Activated naive CD8-positive, alpha-beta T cell treated with anti-CD3 and anti-CD28 coated beads for 36 hours (primary cell): ENCODE results near the gene CLPSL2. TPM values are rescaled to one million over a fixed set of nuclear protein-coding genes. Genes with fewer than 3 reads are reported as not detected.

Experiments
- DNase-seq: peaks from one replicate; pipeline ENCODE4 v3.0.0; 2021
- H3K27ac Mint-ChIP-seq: one replicate; pipeline ENCODE4 v1.8.0; 2022; ENCODE audit warnings: mild to moderate bottlenecking, moderate library complexity, mixed read lengths
- H3K27me3 Mint-ChIP-seq: one replicate; pipeline ENCODE4 v1.8.0; 2022; ENCODE audit warnings: mild to moderate bottlenecking, mixed read lengths
- H3K36me3 Mint-ChIP-seq: one replicate; pipeline ENCODE4 v1.8.0; 2021; ENCODE audit warnings: mild to moderate bottlenecking, mixed read lengths
- H3K4me1 Mint-ChIP-seq: one replicate; pipeline ENCODE4 v1.8.0; 2021; ENCODE audit warnings: mixed read lengths
- H3K4me3 Mint-ChIP-seq: one replicate; pipeline ENCODE4 v1.8.0; 2022; ENCODE audit warnings: mild to moderate bottlenecking, moderate library complexity, mixed read lengths
- H3K9me3 Mint-ChIP-seq: one replicate; pipeline ENCODE4 v1.8.0; 2022; ENCODE audit warnings: mixed read lengths
- total RNA-seq, 2 experiments: library from RNA; stranded (reverse); gene quantifications; one replicate each; pipeline ENCODE4 v1.2.3, GENCODE V29; 2021

CLPSL2 gene
- total RNA-seq, 2 experiments from 2014 or later = not detected

DNA sequence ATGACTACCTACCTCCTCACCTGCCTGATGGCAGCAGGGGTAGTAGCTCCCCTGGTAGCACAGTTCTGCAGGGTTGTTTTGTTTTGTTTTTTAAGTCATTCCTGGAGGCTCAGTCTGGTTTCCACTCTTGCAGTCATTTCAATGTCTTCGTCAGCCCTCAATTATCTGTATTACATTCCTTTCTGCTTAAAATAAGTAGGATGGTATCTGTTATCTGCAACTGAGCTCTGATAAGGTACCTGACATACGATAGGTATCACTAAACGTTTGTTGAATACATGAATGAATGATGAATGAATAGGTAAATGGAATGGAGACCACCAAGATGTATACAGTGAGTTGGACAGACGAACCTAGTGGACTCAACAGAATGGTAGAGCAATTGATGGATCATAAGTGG, 7.2 kb upstream of the CLPSL2 start:
- H3K36me3 Mint-ChIP-seq = no peaks in the 10 kb centered on the region
- H3K27ac Mint-ChIP-seq = no peak overlapping the region
- DNase-seq = no peak
- no peak overlapping the region for H3K4me3 Mint-ChIP-seq
- H3K9me3 Mint-ChIP-seq = no peaks in the 10 kb centered on the region
- H3K4me1 Mint-ChIP-seq = peaks cover under 1% of the 10 kb centered on the region
- H3K27me3 Mint-ChIP-seq = peaks cover 6% of the 10 kb centered on the region

DNA sequence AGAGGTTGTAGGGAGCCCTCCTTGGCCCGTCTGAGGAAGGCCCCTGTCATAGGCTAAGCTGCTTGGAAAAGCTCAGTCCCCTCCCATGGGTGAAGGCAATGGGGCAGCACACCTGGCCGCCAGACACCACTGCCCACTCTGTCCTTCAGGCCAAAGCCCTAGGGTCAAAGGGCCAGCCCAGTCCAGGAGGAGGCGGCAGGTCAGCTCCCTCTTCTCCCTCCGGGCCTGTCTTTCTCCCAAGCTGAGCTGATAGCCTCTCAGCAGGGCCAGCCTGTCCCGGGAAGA, 5.1 kb upstream of the CLPSL2 start:
- H3K27me3 Mint-ChIP-seq = peaks cover 17% of the 10 kb centered on the region
- no peak overlapping the region for H3K4me3 Mint-ChIP-seq
- H3K9me3 Mint-ChIP-seq = no peaks in the 10 kb centered on the region
- no peaks in the 10 kb centered on the region for H3K4me1 Mint-ChIP-seq
- no peaks in the 10 kb centered on the region for H3K36me3 Mint-ChIP-seq
- no peak overlapping the region for H3K27ac Mint-ChIP-seq
- no peak for DNase-seq

DNA sequence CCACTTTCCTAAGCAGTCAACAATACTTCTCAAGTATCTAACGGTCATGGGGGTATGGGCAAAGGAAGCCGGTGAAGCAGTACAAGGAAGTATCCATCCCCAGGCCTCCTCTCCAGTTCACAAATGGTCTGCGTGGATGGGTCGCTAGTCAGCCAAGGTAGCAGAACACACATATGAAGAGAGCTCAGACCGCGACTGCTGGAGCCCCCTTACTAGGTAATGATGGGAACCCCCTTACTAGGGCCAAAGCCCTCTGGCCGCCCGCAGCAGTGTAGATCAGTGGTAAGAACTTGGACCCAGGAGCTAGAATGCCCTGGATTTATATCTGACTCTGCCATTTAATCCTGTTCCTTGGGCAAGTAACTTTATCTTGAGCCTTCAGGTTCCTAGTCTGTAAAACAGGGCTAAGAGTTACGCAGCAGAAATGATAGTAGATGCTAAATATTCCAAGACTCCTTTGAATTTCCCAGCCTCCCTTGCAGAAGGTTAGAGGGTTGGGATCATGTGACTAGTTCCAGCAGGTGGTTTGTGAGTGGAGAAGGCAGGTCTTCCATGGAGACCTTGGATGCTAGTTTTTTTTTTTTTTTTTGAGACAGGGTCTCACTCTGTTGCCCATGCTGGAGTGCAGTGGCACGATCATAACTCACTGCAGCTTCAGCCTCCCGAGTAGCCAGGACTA, 2.1 kb upstream of the CLPSL2 start:
- H3K27ac Mint-ChIP-seq = no peak overlapping the region
- peaks cover 32% of the 10 kb centered on the region for H3K27me3 Mint-ChIP-seq
- DNase-seq = no peak
- H3K36me3 Mint-ChIP-seq = no peaks in the 10 kb centered on the region
- no peaks in the 10 kb centered on the region for H3K4me1 Mint-ChIP-seq
- H3K9me3 Mint-ChIP-seq = no peaks in the 10 kb centered on the region
- no peak overlapping the region for H3K4me3 Mint-ChIP-seq

DNA sequence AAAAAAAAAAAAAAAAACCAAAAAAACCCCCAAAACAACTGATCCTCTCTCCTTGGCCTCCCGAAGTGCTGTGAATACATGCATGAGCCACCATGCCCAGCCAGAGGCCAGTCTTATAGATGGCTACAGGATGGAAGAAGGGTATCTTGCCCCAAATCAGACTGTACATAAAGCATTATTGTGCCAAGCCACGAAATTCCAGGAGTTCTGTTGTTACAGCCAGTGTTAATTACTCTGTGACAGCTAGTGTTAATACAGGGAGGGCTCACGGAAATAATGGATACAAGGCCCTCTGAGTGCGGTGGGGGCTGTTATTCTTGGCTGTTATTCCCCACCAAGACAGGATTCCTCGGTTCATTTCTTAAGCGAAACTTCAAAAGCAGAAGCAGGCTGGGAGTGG, 1.4 kb upstream of the CLPSL2 start:
- Mint-ChIP-seq H3K36me3 (no peaks in the 10 kb centered on the region), H3K27ac (no peak overlapping the region), H3K27me3 (peaks cover 32% of the 10 kb centered on the region), H3K9me3 (no peaks in the 10 kb centered on the region), H3K4me1 (peaks cover 3% of the 10 kb centered on the region), H3K4me3 (no peak overlapping the region)
- DNase-seq = no peak

DNA sequence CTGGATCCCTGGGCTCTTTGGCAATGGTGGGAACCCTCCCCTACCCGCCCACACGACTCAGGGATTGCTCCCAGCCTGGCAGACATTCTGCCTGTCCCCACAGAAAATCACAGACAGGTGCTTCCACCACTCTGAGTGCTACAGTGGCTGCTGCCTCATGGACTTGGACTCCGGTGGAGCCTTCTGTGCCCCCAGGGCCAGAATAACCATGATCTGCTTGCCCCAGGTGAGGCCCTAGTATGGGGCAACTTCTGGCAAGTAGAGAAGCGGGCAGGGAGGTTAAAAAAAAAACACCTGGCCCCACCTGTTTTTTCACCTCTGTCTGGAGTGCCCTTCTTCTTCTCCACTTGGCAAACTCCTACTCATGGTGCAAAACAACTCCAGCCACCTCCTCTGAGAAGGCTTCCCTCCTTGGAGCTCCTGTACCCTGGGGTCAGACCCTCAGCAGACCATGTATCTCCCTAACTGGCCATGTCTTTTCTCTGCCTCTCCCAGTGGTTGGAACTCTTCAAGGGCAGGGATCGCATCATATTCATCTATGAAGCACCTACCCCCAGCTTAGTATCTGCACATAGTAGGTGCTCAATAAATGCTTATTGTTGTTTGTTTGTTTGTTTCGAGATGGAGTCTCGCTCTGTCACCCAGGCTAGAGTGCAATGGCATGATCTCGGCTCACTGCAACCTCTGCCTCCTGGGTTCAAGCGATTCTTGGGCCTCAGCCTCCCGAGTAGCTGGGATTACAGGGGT, 1.1 kb downstream of the CLPSL2 start:
- Mint-ChIP-seq H3K36me3 (no peaks in the 10 kb centered on the region), H3K9me3 (no peaks in the 10 kb centered on the region), H3K27ac (no peak overlapping the region), H3K4me1 (peaks cover 3% of the 10 kb centered on the region), H3K27me3 (peaks cover 37% of the 10 kb centered on the region), H3K4me3 (no peak overlapping the region)
- no peak for DNase-seq

DNA sequence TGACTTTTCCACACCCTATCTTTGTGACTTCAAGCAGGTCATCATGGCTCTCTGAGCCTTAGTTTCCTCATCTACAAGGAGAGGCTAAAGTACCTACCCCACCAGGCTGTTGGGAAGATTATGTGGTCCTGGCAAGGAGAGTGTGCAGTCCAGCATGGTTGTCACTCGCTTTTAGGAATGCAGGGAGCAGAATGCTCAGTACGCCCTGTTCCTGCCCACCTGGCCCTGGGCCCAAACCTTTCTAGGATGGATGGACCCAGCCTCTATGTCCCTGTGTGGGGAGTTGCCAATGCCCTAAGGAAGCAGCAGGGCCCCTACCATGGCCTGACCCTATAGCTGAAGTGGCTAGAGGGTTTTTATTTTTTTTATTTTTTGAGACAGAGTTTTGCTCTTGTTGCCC, 2.0 kb downstream of the CLPSL2 start:
- H3K27me3 Mint-ChIP-seq = peaks cover 37% of the 10 kb centered on the region
- H3K4me1 Mint-ChIP-seq = peaks cover 3% of the 10 kb centered on the region
- no peak overlapping the region for H3K27ac Mint-ChIP-seq
- no peak overlapping the region for H3K4me3 Mint-ChIP-seq
- no peaks in the 10 kb centered on the region for H3K9me3 Mint-ChIP-seq
- H3K36me3 Mint-ChIP-seq = no peaks in the 10 kb centered on the region
- no peak for DNase-seq

DNA sequence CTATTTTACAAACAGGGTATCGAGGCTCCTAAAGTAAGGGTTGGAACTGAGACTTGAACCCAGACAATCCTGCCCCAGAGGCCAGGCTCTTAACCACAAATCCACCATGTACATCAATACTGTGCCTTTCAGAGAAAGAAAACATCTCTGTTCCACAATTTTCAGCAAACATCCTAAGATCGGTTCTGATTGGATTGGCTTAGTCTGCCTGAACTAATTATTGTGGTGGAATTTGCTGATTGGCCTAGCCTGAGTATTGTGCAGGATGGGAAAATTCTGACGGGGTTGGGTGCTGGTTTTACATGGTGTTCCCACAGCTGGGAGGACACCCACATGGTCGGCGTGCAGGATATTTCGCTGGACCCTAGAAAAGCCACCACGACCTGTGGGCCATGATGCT, 4.3 kb downstream of the CLPSL2 start, which contains the start of gene CLPSL1:
CLPSL1 (plus strand) TSS at position 301 of the 400 bp plus-strand sequence; CDS start at position 393, 92 bp downstream.
- H3K27ac Mint-ChIP-seq = no peak within 1 kb of the TSS
- peaks cover 40% of the 10 kb centered on the region for H3K27me3 Mint-ChIP-seq
- peaks cover 3% of the 10 kb centered on the region for H3K4me1 Mint-ChIP-seq
- no peak within 1 kb of the TSS for H3K4me3 Mint-ChIP-seq
- no peaks in the 10 kb centered on the region for H3K36me3 Mint-ChIP-seq
- no peak for DNase-seq
- H3K9me3 Mint-ChIP-seq = no peaks in the 10 kb centered on the region

DNA sequence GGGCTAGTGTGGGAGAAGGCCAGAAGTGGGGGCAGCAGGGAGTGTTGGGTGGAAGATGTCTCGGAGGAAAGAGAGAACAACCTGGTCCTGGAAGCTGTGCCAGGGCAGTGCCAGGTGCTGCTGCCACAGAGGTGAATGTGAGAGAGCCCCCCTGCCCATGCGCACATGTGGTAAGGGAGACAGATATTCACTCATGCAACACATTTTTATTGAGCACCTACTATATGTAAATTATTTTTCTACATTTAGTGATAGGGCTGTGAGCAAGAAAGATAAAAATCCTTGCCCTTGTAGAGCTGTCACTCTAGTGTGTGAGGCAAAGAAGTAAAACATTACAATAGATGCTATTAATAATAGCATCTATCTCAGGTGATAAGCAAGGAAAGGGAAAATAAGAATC, 4.9 kb downstream of the CLPSL2 start:
- H3K36me3 Mint-ChIP-seq = no peaks in the 10 kb centered on the region
- no peaks in the 10 kb centered on the region for H3K9me3 Mint-ChIP-seq
- H3K4me1 Mint-ChIP-seq = peaks cover 3% of the 10 kb centered on the region
- no peak overlapping the region for H3K4me3 Mint-ChIP-seq
- no peak overlapping the region for H3K27ac Mint-ChIP-seq
- no peak for DNase-seq
- H3K27me3 Mint-ChIP-seq = peaks cover 41% of the 10 kb centered on the region

DNA sequence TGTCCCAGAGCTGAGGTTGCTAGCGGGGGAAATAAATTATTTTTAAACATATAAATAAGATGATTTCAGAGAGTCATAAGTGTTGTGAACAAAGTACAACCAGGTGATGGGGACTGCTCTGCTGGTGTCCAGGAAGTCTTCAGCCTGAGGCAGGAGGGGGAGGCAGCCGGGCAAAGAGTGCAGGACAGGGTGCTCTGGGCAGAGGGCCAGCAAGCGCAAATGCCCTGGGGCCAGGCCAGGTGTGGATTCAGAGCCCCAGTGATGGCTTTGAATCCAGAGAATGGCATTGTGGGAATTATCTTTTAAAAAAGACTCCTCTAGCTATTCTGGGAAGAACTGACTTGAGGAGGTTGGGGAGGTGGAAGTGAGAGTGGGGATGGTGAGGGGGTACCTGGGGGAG, 6.0 kb downstream of the CLPSL2 start:
- DNase-seq = no peak
- H3K27ac Mint-ChIP-seq = no peak overlapping the region
- H3K4me1 Mint-ChIP-seq = peaks cover 3% of the 10 kb centered on the region
- no peaks in the 10 kb centered on the region for H3K36me3 Mint-ChIP-seq
- H3K27me3 Mint-ChIP-seq = peaks cover 46% of the 10 kb centered on the region
- H3K9me3 Mint-ChIP-seq = no peaks in the 10 kb centered on the region
- no peak overlapping the region for H3K4me3 Mint-ChIP-seq

DNA sequence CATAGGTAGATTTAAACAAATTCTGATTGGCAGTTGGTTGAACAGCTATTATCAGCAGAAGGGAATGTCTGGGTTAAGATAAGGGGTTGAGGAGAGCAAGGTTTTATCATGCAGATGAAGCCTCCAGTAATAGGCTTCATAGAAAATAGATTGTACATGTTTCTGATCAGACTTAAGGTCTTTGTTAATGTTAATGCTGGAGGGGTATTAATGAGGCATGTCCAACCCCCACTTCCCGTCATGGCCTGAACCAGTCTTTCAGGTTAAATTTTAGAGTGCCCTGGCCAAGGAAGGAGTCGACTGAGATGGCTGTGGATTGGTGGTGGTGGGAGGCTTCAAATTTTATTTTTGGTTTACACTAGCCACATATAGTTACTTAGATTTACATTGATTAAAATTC, 7.8 kb downstream of the CLPSL2 start:
- H3K9me3 Mint-ChIP-seq = no peaks in the 10 kb centered on the region
- no peak overlapping the region for H3K27ac Mint-ChIP-seq
- H3K36me3 Mint-ChIP-seq = no peaks in the 10 kb centered on the region
- peaks cover 3% of the 10 kb centered on the region for H3K4me1 Mint-ChIP-seq
- no peak for DNase-seq
- H3K4me3 Mint-ChIP-seq = no peak overlapping the region
- H3K27me3 Mint-ChIP-seq = peaks cover 50% of the 10 kb centered on the region

DNA sequence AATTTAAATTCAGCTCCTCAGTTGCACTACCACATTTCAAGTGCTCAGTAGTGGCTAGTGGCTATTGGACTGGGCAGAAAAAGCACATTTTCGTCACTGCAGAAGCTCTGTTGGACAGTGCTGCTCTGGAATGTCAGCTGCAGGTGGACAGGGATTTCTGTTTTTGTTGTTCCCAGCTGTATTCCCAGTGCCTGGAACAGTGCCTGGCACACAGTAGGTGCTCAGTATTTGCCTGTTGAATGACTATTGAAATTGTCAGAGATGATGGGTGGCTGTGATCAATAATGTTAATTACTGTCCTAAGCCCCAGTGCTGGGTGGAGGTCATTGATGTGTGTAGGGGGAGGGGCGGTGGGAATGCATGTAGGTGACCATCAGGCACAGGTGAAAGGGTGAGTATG, 9.9 kb downstream of the CLPSL2 start:
- Mint-ChIP-seq H3K27ac (no peak overlapping the region), H3K27me3 (peaks cover 62% of the 10 kb centered on the region), H3K9me3 (no peaks in the 10 kb centered on the region), H3K4me1 (no peaks in the 10 kb centered on the region), H3K36me3 (no peaks in the 10 kb centered on the region), H3K4me3 (no peak overlapping the region)
- no peak for DNase-seq

DNA sequence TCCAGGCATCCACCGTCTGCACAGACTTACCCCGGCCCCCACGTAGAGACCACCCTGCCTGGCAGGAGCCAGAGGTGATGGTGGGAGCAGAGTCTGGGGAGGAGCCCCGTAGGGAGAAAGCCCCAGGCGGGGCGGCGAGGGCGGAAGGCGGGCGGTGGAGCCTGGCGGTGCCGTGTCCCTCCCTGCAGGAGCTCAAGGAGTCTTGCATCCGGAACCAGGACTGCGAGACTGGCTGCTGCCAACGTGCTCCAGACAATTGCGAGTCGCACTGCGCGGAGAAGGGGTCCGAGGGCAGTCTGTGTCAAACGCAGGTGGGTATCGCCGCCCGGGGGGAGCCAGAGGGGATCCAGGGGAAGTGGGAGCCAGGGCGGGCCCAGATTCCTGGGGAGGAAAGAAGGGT, 10.4 kb downstream of the CLPSL2 start:
- Mint-ChIP-seq H3K4me1 (no peaks in the 10 kb centered on the region), H3K27me3 (peaks cover 62% of the 10 kb centered on the region), H3K27ac (no peak overlapping the region), H3K9me3 (no peaks in the 10 kb centered on the region), H3K4me3 (no peak overlapping the region), H3K36me3 (no peaks in the 10 kb centered on the region)
- DNase-seq = no peak

DNA sequence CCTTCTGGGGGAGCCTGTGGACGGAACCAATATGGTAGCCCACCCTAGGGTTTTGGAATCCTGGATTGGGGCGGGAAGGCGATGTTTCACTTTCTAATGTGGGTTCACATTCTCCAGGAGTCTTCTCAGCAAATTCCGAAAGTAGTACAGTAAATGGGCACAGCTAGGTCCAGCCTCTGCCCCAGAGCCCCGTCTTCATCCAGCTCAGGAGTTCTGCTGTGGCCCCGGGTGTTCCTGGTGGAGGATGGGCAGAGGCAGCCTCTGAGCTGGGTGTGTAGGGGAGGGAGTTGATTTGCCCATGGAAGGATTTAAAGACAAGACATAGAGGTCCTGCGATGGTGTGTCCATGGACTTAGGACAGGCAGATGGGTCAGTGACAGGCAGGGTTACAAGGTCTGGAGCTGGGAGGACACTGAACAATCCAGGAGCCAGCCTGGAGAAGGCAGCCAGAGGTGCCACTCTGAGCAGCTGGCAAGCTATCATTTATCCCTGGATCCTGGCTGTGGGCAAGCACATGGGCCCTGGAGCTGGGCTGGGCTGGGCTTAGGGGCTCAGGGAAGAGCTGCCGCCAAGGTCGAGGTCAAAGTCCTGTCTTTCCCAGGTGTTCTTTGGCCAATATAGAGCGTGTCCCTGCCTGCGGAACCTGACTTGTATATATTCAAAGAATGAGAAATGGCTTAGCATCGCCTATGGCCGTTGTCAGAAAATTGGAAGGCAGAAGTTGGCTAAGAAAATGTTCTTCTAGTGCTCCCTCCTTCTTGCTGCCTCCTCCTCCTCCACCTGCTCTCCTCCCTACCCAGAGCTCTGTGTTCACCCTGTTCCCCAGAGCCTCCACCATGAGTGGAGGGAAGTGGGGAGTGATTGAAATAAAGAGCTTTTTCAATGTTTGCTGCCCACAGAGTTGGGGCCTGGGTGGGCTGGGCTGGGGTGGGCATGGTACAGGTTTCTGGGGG, 11.1 kb downstream of the CLPSL2 start:
- no peak overlapping the region for H3K27ac Mint-ChIP-seq
- no peaks in the 10 kb centered on the region for H3K36me3 Mint-ChIP-seq
- H3K4me3 Mint-ChIP-seq = no peak overlapping the region
- H3K27me3 Mint-ChIP-seq = peaks cover 58% of the 10 kb centered on the region
- no peaks in the 10 kb centered on the region for H3K4me1 Mint-ChIP-seq
- no peak for DNase-seq
- H3K9me3 Mint-ChIP-seq = no peaks in the 10 kb centered on the region

DNA sequence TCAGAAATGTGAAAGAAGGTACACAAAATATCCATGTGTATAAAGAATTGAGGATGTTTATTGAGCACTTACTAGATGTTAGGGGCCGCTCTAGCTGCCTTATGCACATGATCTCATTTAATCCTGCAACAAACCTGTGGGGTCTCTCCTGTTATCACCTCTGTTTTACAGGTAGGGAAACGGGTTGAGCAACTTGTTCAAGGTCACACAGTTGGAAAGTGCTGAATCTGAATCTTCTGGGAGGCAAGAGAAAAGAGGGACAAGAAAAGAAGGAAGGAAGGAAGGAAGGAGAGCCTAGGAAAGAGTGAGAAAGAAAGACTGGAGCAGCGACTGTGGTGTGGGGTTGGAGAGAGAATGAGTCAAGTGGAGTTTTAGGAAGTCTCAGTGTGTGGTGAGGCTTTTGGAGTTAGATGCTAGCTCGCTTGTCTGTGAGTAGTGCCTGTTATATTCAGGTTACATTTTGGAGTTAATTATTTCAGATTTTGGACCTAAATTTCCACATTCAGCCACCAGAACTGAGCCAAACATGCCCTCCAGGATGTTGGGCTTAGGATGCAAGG, 12.1 kb downstream of the CLPSL2 start:
- Mint-ChIP-seq H3K4me3 (no peak overlapping the region), H3K27me3 (peaks cover 58% of the 10 kb centered on the region)

DNA sequence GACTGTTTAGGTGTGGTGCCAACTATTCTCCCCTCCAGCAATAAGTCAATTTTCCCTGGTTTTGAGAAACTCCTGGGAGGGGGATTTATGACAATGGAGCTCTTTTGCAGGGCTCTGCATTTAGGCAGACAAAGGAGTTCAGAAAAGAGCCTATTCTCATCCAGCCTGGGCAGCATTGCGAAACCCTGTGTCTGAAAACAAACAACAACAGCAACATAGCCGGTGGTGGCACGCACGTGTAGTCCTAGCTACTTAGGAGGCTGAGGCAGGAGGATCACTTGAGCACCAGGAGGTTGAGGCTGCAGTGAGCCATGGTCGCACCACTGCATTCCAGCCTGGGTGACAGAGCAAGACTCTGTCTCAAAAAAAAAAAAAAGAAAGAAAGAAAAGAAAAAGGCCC, 14.3 kb downstream of the CLPSL2 start:
- no peaks in the 10 kb centered on the region for H3K4me1 Mint-ChIP-seq
- no peak overlapping the region for H3K4me3 Mint-ChIP-seq
- H3K27ac Mint-ChIP-seq = no peak overlapping the region
- no peak for DNase-seq
- H3K36me3 Mint-ChIP-seq = no peaks in the 10 kb centered on the region
- peaks cover 43% of the 10 kb centered on the region for H3K27me3 Mint-ChIP-seq
- no peaks in the 10 kb centered on the region for H3K9me3 Mint-ChIP-seq

More for the DNA sequence above, 12.1 kb downstream of the CLPSL2 start:
- no peak overlapping the region for H3K27ac Mint-ChIP-seq
- no peak for DNase-seq
- H3K4me1 Mint-ChIP-seq = no peaks in the 10 kb centered on the region
- H3K9me3 Mint-ChIP-seq = no peaks in the 10 kb centered on the region
- H3K36me3 Mint-ChIP-seq = no peaks in the 10 kb centered on the region
